ENCODE data around the gene CREB5.

GRCh38 chr7:28661826-28662595 lies 249.7 kb downstream of the CREB5 start:
- TF ChIP-seq POLR2A (IDR thresholded peaks at IDR 0.05) (no peak), CTCF (IDR thresholded peaks at IDR 0.05) (no peak)
